Pancreas (tissue), 10 donors: Measurements from ENCODE around the gene NUAK1. TPM values are rescaled to one million over a fixed set of nuclear protein-coding genes. Genes with fewer than 3 reads are reported as not detected.

Source experiments
- ATAC-seq, 4 donors: fragments of 200-7000 bp; cut with Tn5 transposase; one replicate each; pipeline versions ENCODE4 v1.8.0 to v1.9.1; 2020; ENCODE audit warnings: mild to moderate bottlenecking in 4 of 4, moderate library complexity in 4 of 4
- DNase-seq, 6 donors: peaks; one replicate each; pipeline ENCODE4 v3.0.0-alpha.2; 2020
- FAIRE-seq: peaks from 2 replicates; lab custom pipeline; 2012; peaks lifted over from hg19 to GRCh38; lab: Jason Lieb, UNC
- H3K27ac ChIP-seq, 4 donors: fragments of 200-600 bp; sonication (generic); 1 replicate in 3 of 4; 2 replicates in 1 of 4; pipeline versions ENCODE4 v1.5.0 to v1.8.0; 2020
- H3K27me3 ChIP-seq, 4 donors: fragments of 200-600 bp; one replicate each; pipeline ENCODE4 v1.8.0; 2021
- H3K36me3 ChIP-seq, 3 donors: fragments of 200-600 bp; sonication (generic) in 1 of 3; one replicate each; pipeline versions ENCODE4 v1.5.0 to v1.8.0; 2020 to 2021
- H3K4me1 ChIP-seq, 3 donors: fragments of 200-600 bp; one replicate each; pipeline ENCODE4 v1.8.0; 2021
- H3K4me3 ChIP-seq, 4 donors: fragments of 200-600 bp; sonication (generic) in 2 of 4; one replicate each; pipeline versions ENCODE4 v1.5.0 to v1.8.0; 2020 to 2021
- H3K9me3 ChIP-seq, 4 donors: fragments of 200-600 bp; one replicate each; pipeline ENCODE4 v1.8.0; 2021
- CTCF ChIP-seq, 4 donors: fragments of 200-600 bp; sonication (generic) in 3 of 4; IDR thresholded peaks; one replicate each; pipeline versions ENCODE4 v1.5.0 to v1.8.0; 2021; ENCODE audit warnings: antibody characterized with exemption in 4 of 4
- WGBS, 2 donors: extraction: QIAGEN DNeasy Blood & Tissue Kit; methylation state at CpG; one replicate each; pipeline ENCODE4 v1.1.7; 2013; 5-methylcytosine and 5-hydroxymethylcytosine counted together
- intact Hi-C, 3 donors: fragments of 100-400 bp; cut with DNase I; formaldehyde crosslinking; loops; one replicate each; pipeline versions ENCODE4 v1.11.1 to v1.14.2; 2022
- polyA plus RNA-seq, 2 donors: library from polyadenylated mRNA; stranded (reverse); fragments of 200-250 nt; gene quantifications; one replicate each; pipeline ENCODE4 v1.2.3, GENCODE V29; 2013
- total RNA-seq, 6 donors: library from RNA; stranded (reverse); fragmentation: NEBNext Ultra II Directional in 4 of 6; extraction: Animal tissue kit (Norgen Biotek cat#: 25700) in 4 of 6; gene quantifications; one replicate each; pipeline versions ENCODE4 v1.2.1 to v1.2.4, GENCODE V29; 2021 to 2023
- donor health status: healthy with polysubstance abuse.
- donor health status: DM: no; HTN: no; CAD: no; lungs with moderate emphysema.
- donor health status: DM: no; HTN: no; CAD: no.
- donor health status: control.
- donor health status: control.
- donor health status: Bipolar disorder and iron deficiency.
- donor health status: DM: yes; HTN: yes; CAD: no.
- donor health status: DM: no; HTN: no; CAD: no.
- donor health status: DM: no; HTN: no; CAD: no.
- donor health status: DM: yes; HTN: yes; CAD: no.

Gene NUAK1
- total and polyA plus RNA-seq, 8 donors, result 1.6 to 6.5 (median 2.6) TPM

- FAIRE-seq, result no peak
- intact Hi-C loops, result no loop called here
- Histone ChIP-seq H3K9me3 (no peaks in the 10 kb centered on the region), H3K27ac (no peak overlapping the region), H3K4me3 (no peak overlapping the region), H3K4me1 (no peaks in the 10 kb centered on the region), H3K36me3 (no peaks in the 10 kb centered on the region), H3K27me3 (no peaks in the 10 kb centered on the region)
- DNase-seq, result no peak
- ATAC-seq, result no peak
- 89 to 94% methylated on average over 19 of the region's 19 CpGs for WGBS, 2 donors
- no peak for TF ChIP-seq CTCF (IDR thresholded peaks at IDR 0.05)
Measured at GRCh38 chr12:106086696-106087095, 52.1 kb downstream of the NUAK1 start.

DNA sequence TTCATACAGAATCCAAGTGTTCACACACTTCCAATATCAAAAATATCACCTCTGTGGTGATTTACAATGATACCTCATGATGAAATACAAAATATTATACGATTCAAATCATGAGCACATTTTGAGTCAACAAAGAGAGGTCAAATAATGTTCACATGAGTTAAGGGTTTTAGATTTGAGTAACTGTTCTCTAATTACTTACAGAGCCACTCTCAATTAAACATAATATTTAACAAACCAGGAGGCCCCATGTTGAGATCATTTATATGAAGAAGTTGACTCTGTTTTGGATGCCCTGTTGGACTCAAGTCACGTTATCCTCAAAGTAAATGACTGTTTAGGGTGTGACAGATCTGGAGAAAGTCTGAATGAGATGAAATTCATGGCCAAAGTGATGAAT is 53.5 kb downstream of the NUAK1 start:
- WGBS, 2 donors, result 75 to 77% methylated on average over 2 of the region's 2 CpGs
- TF ChIP-seq CTCF (IDR thresholded peaks at IDR 0.05), result no peak
- FAIRE-seq, result no peak

DNA sequence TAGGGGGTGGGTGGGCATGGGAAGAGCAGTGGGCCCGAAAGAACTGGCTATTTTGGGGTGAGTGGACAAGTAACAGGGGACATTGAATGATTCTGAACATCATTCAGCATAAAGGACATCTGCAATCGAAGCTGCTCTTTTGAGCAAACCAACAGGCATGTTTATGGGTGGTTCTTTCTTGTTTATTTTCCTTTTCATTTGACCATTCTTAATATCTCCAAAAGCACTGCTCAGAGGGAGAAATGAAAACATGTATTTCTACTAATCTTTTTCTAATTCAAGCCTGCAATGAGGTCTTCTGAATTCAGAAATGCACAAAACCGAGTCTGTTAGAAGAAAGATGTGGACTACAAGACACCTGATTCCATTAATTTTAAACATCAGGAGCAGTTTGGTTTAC is 54.0 kb downstream of the NUAK1 start:
- H3K36me3 ChIP-seq, result no peaks in the 10 kb centered on the region
- H3K27me3 ChIP-seq, result no peaks in the 10 kb centered on the region
- no peaks in the 10 kb centered on the region for H3K9me3 ChIP-seq
- no peaks in the 10 kb centered on the region for H3K4me1 ChIP-seq
- ATAC-seq (no peak), DNase-seq (no peak), FAIRE-seq (no peak)
- no peak overlapping the region for H3K27ac ChIP-seq
- WGBS, 2 donors, result 62 to 72% methylated on average over 3 of the region's 3 CpGs
- no peak overlapping the region for H3K4me3 ChIP-seq
- TF ChIP-seq CTCF (IDR thresholded peaks at IDR 0.05), result no peak
- intact Hi-C loops, result no loop called here

More for the DNA sequence above, 53.5 kb downstream of the NUAK1 start:
- Histone ChIP-seq H3K36me3 (no peaks in the 10 kb centered on the region), H3K9me3 (no peaks in the 10 kb centered on the region), H3K27me3 (no peaks in the 10 kb centered on the region), H3K27ac (no peak overlapping the region), H3K4me3 (no peak overlapping the region), H3K4me1 (no peaks in the 10 kb centered on the region)
- DNase-seq, result no peak
- no peak for ATAC-seq
- intact Hi-C loops, result no loop called here

- H3K36me3 ChIP-seq, result no peaks in the 10 kb centered on the region
- TF ChIP-seq CTCF (IDR thresholded peaks at IDR 0.05), result no peak
- no peak for FAIRE-seq
- WGBS, 2 donors, result 66 to 74% methylated on average over 10 of the region's 10 CpGs
- no peak overlapping the region for H3K27ac ChIP-seq
- intact Hi-C loops, result no loop called here
- ATAC-seq, result peak in 1 of 4 donors; percentile 44
- H3K4me3 ChIP-seq, result no peak overlapping the region
- H3K9me3 ChIP-seq, result no peaks in the 10 kb centered on the region
- no peaks in the 10 kb centered on the region for H3K4me1 ChIP-seq
- no peaks in the 10 kb centered on the region for H3K27me3 ChIP-seq
- no peak for DNase-seq
Measured at GRCh38 chr12:106084014-106084671, 54.6 kb downstream of the NUAK1 start.
